Ascending aorta (tissue), 2 donors: ENCODE data around the gene ASB1. TPM values are rescaled to one million over a fixed set of nuclear protein-coding genes. Genes with fewer than 3 reads are reported as not detected.
A peak's percentile ranks its signal among the peaks of the same experiment; 100 is the strongest.

Experiments used
- DNase-seq, 2 donors: peaks; one replicate each; pipeline ENCODE4 v3.0.0-alpha.2; 2019; ENCODE audit warnings: low spot score in 2 of 2
- H3K27ac ChIP-seq, 2 donors: fragments of 200-600 bp; sonication (generic); one replicate each; pipeline ENCODE4 v1.5.1; 2016 to 2017; ENCODE audit warnings: mild to moderate bottlenecking in 1 of 2
- H3K27me3 ChIP-seq: fragments of 200-600 bp; sonication (generic); one replicate; pipeline ENCODE4 v1.5.1; 2017
- H3K36me3 ChIP-seq, 2 donors: fragments of 200-600 bp; sonication (generic); one replicate each; pipeline ENCODE4 v1.5.1; 2016
- H3K4me1 ChIP-seq, 2 donors: fragments of 200-600 bp; sonication (generic); one replicate each; pipeline ENCODE4 v1.5.1; 2016 to 2017; ENCODE audit warnings: mild to moderate bottlenecking in 1 of 2
- H3K4me3 ChIP-seq, 2 donors: fragments of 200-600 bp; sonication (generic); one replicate each; pipeline ENCODE4 v1.5.1; 2016 to 2017; ENCODE audit warnings: mild to moderate bottlenecking in 1 of 2
- H3K9me3 ChIP-seq, 2 donors: fragments of 200-600 bp; sonication (generic); one replicate each; pipeline ENCODE4 v1.5.1; 2016
- intact Hi-C: fragments of 100-400 bp; cut with DNase I; formaldehyde crosslinking; loops from one replicate; pipeline ENCODE4 v1.15.1; 2023
- total RNA-seq: library from RNA; depleted of rRNA; stranded (reverse); fragments of >200 nt; gene quantifications from one replicate; pipeline ENCODE4 v1.1.0, GENCODE V29; 2016
- TF ChIP-seq, protein P1 (sequence below), 3 experiments: fragments of 200-600 bp in 2 of 3; fragments of 450-650 bp in 1 of 3; sonication (generic) in 2 of 3; IDR thresholded peaks; one replicate each; pipeline ENCODE4 v1.5.1; 2016 to 2019; ENCODE audit warnings: antibody characterized with exemption in 3 of 3, mild to moderate bottlenecking in 1 of 3, moderate library complexity in 1 of 3

Gene ASB1
- total RNA-seq, 1 donor from 2014 or later = 32.5 TPM

DNA sequence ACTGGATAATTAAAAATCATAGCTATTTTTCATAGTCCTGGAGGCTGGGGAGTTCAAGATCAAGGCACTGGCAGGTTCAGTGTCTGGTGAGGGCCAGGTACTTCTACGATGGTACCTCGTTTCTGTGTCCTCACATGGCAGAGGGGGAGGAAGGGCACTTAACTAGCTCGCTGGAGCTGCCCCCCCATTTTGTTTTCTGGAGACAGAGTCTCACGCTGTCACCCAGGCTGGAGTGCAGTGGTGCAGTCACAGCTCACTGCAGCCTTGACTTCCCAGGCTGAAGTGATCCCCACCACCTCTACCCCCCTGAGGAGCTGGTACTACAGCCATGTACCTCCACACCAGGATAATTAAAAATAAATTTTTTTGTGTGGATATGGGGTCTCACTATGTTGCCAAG, 40.3 kb downstream of the ASB1 start:
- no peaks in the 10 kb centered on the region for H3K27me3 ChIP-seq
- intact Hi-C loops = no loop called here
- no peaks in the 10 kb centered on the region for H3K4me1 ChIP-seq
- H3K36me3 ChIP-seq = no peaks in the 10 kb centered on the region
- TF ChIP-seq, protein P1, sequence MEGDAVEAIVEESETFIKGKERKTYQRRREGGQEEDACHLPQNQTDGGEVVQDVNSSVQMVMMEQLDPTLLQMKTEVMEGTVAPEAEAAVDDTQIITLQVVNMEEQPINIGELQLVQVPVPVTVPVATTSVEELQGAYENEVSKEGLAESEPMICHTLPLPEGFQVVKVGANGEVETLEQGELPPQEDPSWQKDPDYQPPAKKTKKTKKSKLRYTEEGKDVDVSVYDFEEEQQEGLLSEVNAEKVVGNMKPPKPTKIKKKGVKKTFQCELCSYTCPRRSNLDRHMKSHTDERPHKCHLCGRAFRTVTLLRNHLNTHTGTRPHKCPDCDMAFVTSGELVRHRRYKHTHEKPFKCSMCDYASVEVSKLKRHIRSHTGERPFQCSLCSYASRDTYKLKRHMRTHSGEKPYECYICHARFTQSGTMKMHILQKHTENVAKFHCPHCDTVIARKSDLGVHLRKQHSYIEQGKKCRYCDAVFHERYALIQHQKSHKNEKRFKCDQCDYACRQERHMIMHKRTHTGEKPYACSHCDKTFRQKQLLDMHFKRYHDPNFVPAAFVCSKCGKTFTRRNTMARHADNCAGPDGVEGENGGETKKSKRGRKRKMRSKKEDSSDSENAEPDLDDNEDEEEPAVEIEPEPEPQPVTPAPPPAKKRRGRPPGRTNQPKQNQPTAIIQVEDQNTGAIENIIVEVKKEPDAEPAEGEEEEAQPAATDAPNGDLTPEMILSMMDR (IDR thresholded peaks at IDR 0.05) = no peak
- no peak overlapping the region for H3K4me3 ChIP-seq
- DNase-seq = peak in 1 of 2 donors; percentile 22
- no peak overlapping the region for H3K27ac ChIP-seq
- H3K9me3 ChIP-seq = peaks cover 0 to 21% of the 10 kb centered on the region in 2 donors

DNA sequence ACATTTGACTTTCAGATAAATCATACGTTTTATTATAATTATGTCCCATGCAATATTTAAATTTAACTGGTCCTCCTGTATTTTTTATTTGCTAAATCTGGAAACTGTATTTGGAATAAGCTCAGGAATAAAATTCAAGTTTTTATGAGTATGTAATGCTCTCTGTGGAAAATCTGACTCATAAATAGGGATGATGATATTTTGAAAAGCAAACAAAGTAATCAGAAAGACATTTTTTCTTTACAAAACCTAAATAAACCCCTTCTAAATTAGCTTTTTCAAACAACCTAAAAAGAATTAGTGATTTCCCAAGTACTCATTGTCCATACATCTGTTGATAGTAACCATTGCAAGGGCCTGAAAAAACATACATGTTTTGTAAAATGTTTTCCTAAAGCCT, 41.1 kb downstream of the ASB1 start:
- intact Hi-C loops = no loop called here
- Histone ChIP-seq H3K4me1 (no peaks in the 10 kb centered on the region), H3K4me3 (no peak overlapping the region), H3K27ac (no peak overlapping the region), H3K36me3 (no peaks in the 10 kb centered on the region), H3K27me3 (no peaks in the 10 kb centered on the region), H3K9me3 (peaks cover 0 to 28% of the 10 kb centered on the region in 2 donors)
- TF ChIP-seq, protein P1 (IDR thresholded peaks at IDR 0.05) = no peak
- DNase-seq = no peak

- intact Hi-C loops = no loop called here
- H3K9me3 ChIP-seq = peaks cover 7 to 41% of the 10 kb centered on the region in 2 donors
- H3K27ac ChIP-seq = no peak overlapping the region
- no peak overlapping the region for H3K4me3 ChIP-seq
- H3K36me3 ChIP-seq = no peaks in the 10 kb centered on the region
- H3K4me1 ChIP-seq = no peaks in the 10 kb centered on the region
- no peaks in the 10 kb centered on the region for H3K27me3 ChIP-seq
- TF ChIP-seq, protein P1 (IDR thresholded peaks at IDR 0.05) = no peak
- no peak for DNase-seq
Measured at GRCh38 chr2:238469155-238469554, 42.4 kb downstream of the ASB1 start.

GRCh38 chr2:238473014-238473413, 46.3 kb downstream of the ASB1 start:
- DNase-seq = no peak
- intact Hi-C loops = no loop called here

GRCh38 chr2:238473523-238473922, 46.8 kb downstream of the ASB1 start:
- Histone ChIP-seq H3K36me3 (no peaks in the 10 kb centered on the region), H3K4me3 (no peak overlapping the region), H3K9me3 (peaks cover 10 to 48% of the 10 kb centered on the region in 2 donors), H3K4me1 (no peaks in the 10 kb centered on the region), H3K27ac (no peak overlapping the region), H3K27me3 (no peaks in the 10 kb centered on the region)
- DNase-seq = no peak
- TF ChIP-seq, protein P1 (IDR thresholded peaks at IDR 0.05) = no peak
- intact Hi-C loops = no loop called here

More at GRCh38 chr2:238473014-238473413, 46.3 kb downstream of the ASB1 start:
- Histone ChIP-seq H3K9me3 (peaks cover 10 to 48% of the 10 kb centered on the region in 2 donors), H3K27me3 (no peaks in the 10 kb centered on the region), H3K27ac (no peak overlapping the region), H3K36me3 (no peaks in the 10 kb centered on the region), H3K4me1 (no peaks in the 10 kb centered on the region), H3K4me3 (no peak overlapping the region)
- TF ChIP-seq, protein P1 (IDR thresholded peaks at IDR 0.05) = no peak

DNA sequence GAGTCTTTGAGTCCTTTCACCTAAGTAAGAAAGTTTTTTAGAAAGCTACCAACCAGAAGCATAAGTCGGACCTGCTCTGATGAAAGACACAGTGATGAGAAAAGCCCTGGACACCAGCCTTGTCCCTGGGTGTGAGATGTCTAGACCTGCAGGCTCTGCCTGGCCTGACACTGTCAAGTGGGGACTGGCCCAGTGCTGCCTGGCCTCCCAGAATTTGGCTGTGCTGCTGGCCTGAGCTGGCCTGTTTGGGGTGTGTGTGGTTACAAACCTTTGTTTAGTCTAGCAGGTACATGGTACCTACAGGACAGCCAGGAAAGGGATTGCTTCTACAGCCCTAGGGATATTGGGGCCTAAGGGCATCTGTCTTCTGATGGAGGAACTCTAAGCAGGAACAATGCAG, 48.3 kb downstream of the ASB1 start:
- intact Hi-C loops = no loop called here
- no peak overlapping the region for H3K27ac ChIP-seq
- no peaks in the 10 kb centered on the region for H3K4me1 ChIP-seq
- H3K36me3 ChIP-seq = no peaks in the 10 kb centered on the region
- TF ChIP-seq, protein P1 (IDR thresholded peaks at IDR 0.05) = no peak
- H3K4me3 ChIP-seq = no peak overlapping the region
- peak in 1 of 2 donors; percentile 38 for DNase-seq
- H3K27me3 ChIP-seq = no peaks in the 10 kb centered on the region
- peaks cover 10 to 44% of the 10 kb centered on the region in 2 donors for H3K9me3 ChIP-seq
